H1 (cell line): Measurements from ENCODE around the gene PHLDA3. TPM values are rescaled to one million over a fixed set of nuclear protein-coding genes. Genes with fewer than 3 reads are reported as not detected.

Experiments used
- CTCF ChIA-PET: fragments of 300-600 bp; sonication (Branson Sonifier 250); formaldehyde crosslinking; loops from one replicate; lab custom pipeline; 2021; ENCODE audit not compliant: partially characterized antibody; lab: Charles Lee
- POLR2A ChIA-PET: fragments of 300-600 bp; sonication (Branson Sonifier 250); formaldehyde crosslinking; loops from one replicate; lab custom pipeline; 2021; ENCODE audit warnings: inconsistent platforms; ENCODE audit not compliant: partially characterized antibody; lab: Charles Lee
- DNase-seq, 2 experiments: peaks; one replicate each; pipeline versions ENCODE4 v3.0.0 to v3.0.0-alpha.2; 2010 to 2022; ENCODE audit warnings: low spot score in 2 of 2, low read depth in 1 of 2, mixed read lengths in 1 of 2
- FAIRE-seq: peaks from 2 replicates; lab custom pipeline; 2011; peaks lifted over from hg19 to GRCh38; lab: Jason Lieb, UNC
- H2AFZ ChIP-seq: 2 replicates; pipeline ENCODE4 v1.8.1; 2012; ENCODE audit warnings: low read length, inconsistent platforms
- H2AK5ac ChIP-seq: 2 replicates; pipeline ENCODE4 v1.6.1; 2013; ENCODE audit warnings: low read depth, low read length
- H2BK120ac ChIP-seq: replicated peaks from 2 replicates; pipeline ENCODE3; 2013; ENCODE audit warnings: low read depth, low read length, inconsistent platforms
- H2BK12ac ChIP-seq: 2 replicates; pipeline ENCODE4 v1.6.1; 2013; ENCODE audit warnings: low read depth, low read length
- H2BK15ac ChIP-seq: 2 replicates; pipeline ENCODE4 v1.6.1; 2013; ENCODE audit warnings: low read length
- H2BK20ac ChIP-seq: 2 replicates; pipeline ENCODE4 v1.6.1; 2013; ENCODE audit warnings: low read length
- H2BK5ac ChIP-seq: 2 replicates; pipeline ENCODE4 v1.6.1; 2013; ENCODE audit warnings: low read depth, low read length
- H3K14ac ChIP-seq: 2 replicates; pipeline ENCODE4 v1.6.1; 2013; ENCODE audit warnings: inconsistent platforms; ENCODE audit not compliant: insufficient read length
- H3K18ac ChIP-seq: 2 replicates; pipeline ENCODE4 v1.6.1; 2013; ENCODE audit warnings: low read length; ENCODE audit errors: extremely low read depth
- H3K23ac ChIP-seq: 2 replicates; pipeline ENCODE4 v1.6.1; 2013; ENCODE audit warnings: inconsistent platforms; ENCODE audit not compliant: insufficient read length
- H3K23me2 ChIP-seq: 2 replicates; pipeline ENCODE4 v1.6.1; 2013; ENCODE audit warnings: low read depth, low read length
- H3K27ac ChIP-seq: 2 replicates; pipeline ENCODE4 v1.6.1; 2011; ENCODE audit warnings: low read depth, low read length, inconsistent platforms
- H3K27me3 ChIP-seq, 4 experiments: replicated peaks in 1 of 4; 1 replicate in 1 of 4; 2 replicates in 3 of 4; pipeline versions ENCODE4 v1.6.1 to v1.8.1; 2011 to 2013; ENCODE audit warnings: low read length in 3 of 4, mild to moderate bottlenecking in 3 of 4, inconsistent platforms in 2 of 4, mixed read lengths in 2 of 4, moderate library complexity in 1 of 4; ENCODE audit not compliant: control insufficient read depth in 3 of 4, insufficient read depth in 3 of 4; ENCODE audit errors: extremely low read depth in 1 of 4
- H3K36me3 ChIP-seq, 4 experiments: 2 replicates each; pipeline versions ENCODE4 v1.6.1 to v1.8.1; 2011 to 2013; ENCODE audit warnings: mild to moderate bottlenecking in 4 of 4, low read length in 3 of 4, moderate library complexity in 2 of 4, control low read depth in 1 of 4, inconsistent platforms in 1 of 4; ENCODE audit not compliant: insufficient read depth in 4 of 4, control insufficient read depth in 2 of 4
- H3K4ac ChIP-seq: replicated peaks from 2 replicates; pipeline ENCODE3; 2013; ENCODE audit warnings: low read length, low read depth, mixed read lengths, inconsistent platforms; ENCODE audit not compliant: insufficient read length
- H3K4me1 ChIP-seq, 4 experiments: replicated peaks in 1 of 4; 1 replicate in 1 of 4; 2 replicates in 3 of 4; pipeline versions ENCODE4 v1.6.1 to v1.8.1; 2011 to 2013; ENCODE audit warnings: low read length in 3 of 4, inconsistent platforms in 2 of 4, mixed read lengths in 1 of 4; ENCODE audit not compliant: insufficient read depth in 4 of 4, control insufficient read depth in 3 of 4
- H3K4me2 ChIP-seq, 2 experiments: 2 replicates each; pipeline versions ENCODE4 v1.6.1 to v1.8.1; 2011 to 2013; ENCODE audit warnings: low read depth in 2 of 2, low read length in 2 of 2, control low read depth in 1 of 2, inconsistent platforms in 1 of 2, mild to moderate bottlenecking in 1 of 2; ENCODE audit not compliant: insufficient read depth in 1 of 2
- H3K4me3 ChIP-seq, 4 experiments: fragments of 200-600, 300-600 bp in 1 of 4; sonication (generic), shearing (Covaris generic), sonication (Bioruptor Twin) in 1 of 4; 2 replicates each; pipeline versions ENCODE4 v1.5.1 to v1.8.1; 2011 to 2016; ENCODE audit warnings: low read length in 4 of 4, low read depth in 3 of 4, control low read depth in 2 of 4, inconsistent platforms in 2 of 4, mild to moderate bottlenecking in 2 of 4, mixed read lengths in 1 of 4, moderate library complexity in 1 of 4; ENCODE audit not compliant: insufficient read depth in 2 of 4; ENCODE audit errors: extremely low read depth in 1 of 4
- H3K56ac ChIP-seq: replicated peaks from 2 replicates; pipeline ENCODE3; 2013; ENCODE audit warnings: low read depth, mild to moderate bottlenecking, mixed read lengths, low read length, inconsistent platforms; ENCODE audit not compliant: insufficient read length
- H3K79me1 ChIP-seq: 2 replicates; pipeline ENCODE4 v1.6.1; 2013; ENCODE audit warnings: low read depth, low read length, control low read depth
- H3K79me2 ChIP-seq, 2 experiments: 2 replicates each; pipeline versions ENCODE4 v1.6.1 to v1.8.1; 2012 to 2013; ENCODE audit warnings: low read length in 2 of 2, mild to moderate bottlenecking in 2 of 2, inconsistent platforms in 1 of 2; ENCODE audit not compliant: insufficient read depth in 2 of 2, control insufficient read depth in 1 of 2
- H3K9ac ChIP-seq, 4 experiments: replicated peaks in 1 of 4; 1 replicate in 1 of 4; 2 replicates in 3 of 4; pipeline versions ENCODE4 v1.6.1 to v1.8.1; 2011 to 2013; ENCODE audit warnings: low read depth in 3 of 4, low read length in 3 of 4, control low read depth in 2 of 4, mild to moderate bottlenecking in 2 of 4, moderate library complexity in 2 of 4, inconsistent platforms in 1 of 4; ENCODE audit errors: extremely low read depth in 1 of 4
- H3K9me3 ChIP-seq, 2 experiments: 2 replicates each; pipeline versions ENCODE4 v1.6.1 to v1.8.1; 2012 to 2013; ENCODE audit warnings: mild to moderate bottlenecking in 2 of 2, moderate library complexity in 2 of 2, control low read depth in 1 of 2, inconsistent platforms in 1 of 2, low read depth in 1 of 2, low read length in 1 of 2, mixed read lengths in 1 of 2; ENCODE audit not compliant: insufficient read depth in 2 of 2
- H4K20me1 ChIP-seq, 2 experiments: replicated peaks in 1 of 2; 2 replicates each; pipeline versions ENCODE3 to v1.8.1; 2011 to 2013; ENCODE audit warnings: inconsistent platforms in 2 of 2, low read length in 2 of 2, mild to moderate bottlenecking in 1 of 2; ENCODE audit not compliant: insufficient read depth in 2 of 2, control insufficient read depth in 1 of 2
- H4K5ac ChIP-seq: 2 replicates; pipeline ENCODE4 v1.6.1; 2013; ENCODE audit warnings: low read length, low read depth, mixed read lengths, inconsistent platforms; ENCODE audit not compliant: insufficient read length
- H4K8ac ChIP-seq: 2 replicates; pipeline ENCODE4 v1.8.0; 2013; ENCODE audit warnings: mild to moderate bottlenecking, moderate library complexity, low read length, inconsistent platforms; ENCODE audit not compliant: insufficient read depth; ENCODE audit errors: extremely low read depth
- H4K91ac ChIP-seq: replicated peaks from 2 replicates; pipeline ENCODE3; 2013; ENCODE audit warnings: low read length, mixed read lengths, inconsistent platforms; ENCODE audit not compliant: insufficient read length
- ASH2L ChIP-seq: fragments of 200-600, 300-600 bp; sonication (generic); IDR thresholded peaks from one replicate; pipeline ENCODE4 v1.7.1; 2017; ENCODE audit warnings: low read length
- CHD1 ChIP-seq: IDR thresholded peaks from 2 replicates; pipeline ENCODE4 v1.6.1; 2012; ENCODE audit warnings: low read depth, low read length, improper control_type of control experiment
- CTBP2 ChIP-seq: IDR thresholded peaks from 2 replicates; pipeline ENCODE4 v1.7.0; 2011; ENCODE audit warnings: borderline replicate concordance, mild to moderate bottlenecking, moderate library complexity, mixed read lengths, low read length; ENCODE audit not compliant: insufficient read depth, insufficient read length
- EGR1 ChIP-seq: IDR thresholded peaks from 2 replicates; pipeline ENCODE4 v1.6.1; 2011; ENCODE audit warnings: low read depth, low read length, borderline replicate concordance
- HDAC6 ChIP-seq: IDR thresholded peaks from one replicate; pipeline ENCODE4 v1.7.1; 2012; ENCODE audit warnings: low read depth, mild to moderate bottlenecking, inconsistent platforms, low read length, moderate library complexity
- JUND ChIP-seq: IDR thresholded peaks from 2 replicates; pipeline ENCODE4 v1.6.1; 2011; ENCODE audit warnings: mild to moderate bottlenecking, improper control_type of control experiment, low read length
- KDM1A ChIP-seq: fragments of 200-600, 300-600 bp; sonication (generic); IDR thresholded peaks from 2 replicates; pipeline ENCODE4 v1.7.1; 2016; ENCODE audit warnings: mild to moderate bottlenecking, low read length, borderline replicate concordance
- NRF1 ChIP-seq: IDR thresholded peaks from 2 replicates; pipeline ENCODE4 v1.6.1; 2011; ENCODE audit warnings: mild to moderate bottlenecking, low read depth, low read length, improper control_type of control experiment
- RNF2 ChIP-seq: fragments of 200-900, 300-1000 bp; sonication (generic); IDR thresholded peaks from 2 replicates; pipeline ENCODE4 v1.7.1; 2016; ENCODE audit warnings: borderline replicate concordance, low read depth, mild to moderate bottlenecking, antibody characterized with exemption, low read length; ENCODE audit not compliant: poor library complexity, severe bottlenecking; ENCODE audit errors: missing control alignments
- SIRT6 ChIP-seq: IDR thresholded peaks from one replicate; pipeline ENCODE4 v1.7.1; 2012; ENCODE audit warnings: low read length, inconsistent platforms
- SRF ChIP-seq: IDR thresholded peaks from 2 replicates; pipeline ENCODE4 v1.6.1; 2011; ENCODE audit warnings: mild to moderate bottlenecking, low read depth, low read length, moderate library complexity
- TBP ChIP-seq: IDR thresholded peaks from 2 replicates; pipeline ENCODE4 v1.6.1; 2011; ENCODE audit warnings: low read depth, low read length, improper control_type of control experiment
- TCF12 ChIP-seq: IDR thresholded peaks from 2 replicates; pipeline ENCODE4 v1.6.1; 2011; ENCODE audit warnings: low read depth, mild to moderate bottlenecking, low read length
- WGBS, 2 experiments: shearing (Covaris generic) in 1 of 2; methylation state at CpG; one replicate each; pipeline versions ENCODE4 v1.1.6 to v1.1.7; 2013 to 2015; ENCODE audit warnings: low lambda C conversion rate in 2 of 2, mixed read lengths in 2 of 2, inconsistent platforms in 1 of 2, low coverage in 1 of 2, missing lambda C conversion rate in 1 of 2; ENCODE audit not compliant: insufficient replicate concordance in 2 of 2, insufficient coverage in 1 of 2, insufficient read length in 1 of 2; ENCODE audit errors: extremely low coverage in 1 of 2, missing lambda C conversion rate in 1 of 2; 5-methylcytosine and 5-hydroxymethylcytosine counted together
- polyA plus RNA-seq, 7 experiments: library from polyadenylated mRNA; depleted of rRNA in 3 of 7; stranded (reverse) in 5 of 7; unstranded in 2 of 7; fragments of >200 nt in 5 of 7; fragments of 200-250 nt in 2 of 7; gene quantifications; 1 replicate in 5 of 7; 2 replicates in 1 of 7; 4 replicates in 1 of 7; pipeline versions ENCODE4 v1.2.1 to v1.2.3, GENCODE V29; 2011 to 2013; ENCODE audit warnings: missing spikeins in 2 of 7, mixed read lengths in 2 of 7
- total RNA-seq: library from RNA; stranded (reverse); fragmentation: NEBNext Ultra II Directional; extraction: Animal tissue kit (Norgen Biotek cat#: 25700); gene quantifications from 2 replicates; pipeline ENCODE4 v1.2.1, GENCODE V29; 2021
- TF ChIP-seq, protein P1 (sequence below): IDR thresholded peaks from 2 replicates; pipeline ENCODE4 v1.6.1; 2011; ENCODE audit warnings: low read depth, mild to moderate bottlenecking, low read length; ENCODE audit not compliant: insufficient read depth

The PHLDA3 gene
- total and polyA plus RNA-seq, 2 of the 8 experiments (the other 6 are each of a cell fraction or from before 2014, with no cell fraction given): 25.5 to 27.5 TPM

DNA sequence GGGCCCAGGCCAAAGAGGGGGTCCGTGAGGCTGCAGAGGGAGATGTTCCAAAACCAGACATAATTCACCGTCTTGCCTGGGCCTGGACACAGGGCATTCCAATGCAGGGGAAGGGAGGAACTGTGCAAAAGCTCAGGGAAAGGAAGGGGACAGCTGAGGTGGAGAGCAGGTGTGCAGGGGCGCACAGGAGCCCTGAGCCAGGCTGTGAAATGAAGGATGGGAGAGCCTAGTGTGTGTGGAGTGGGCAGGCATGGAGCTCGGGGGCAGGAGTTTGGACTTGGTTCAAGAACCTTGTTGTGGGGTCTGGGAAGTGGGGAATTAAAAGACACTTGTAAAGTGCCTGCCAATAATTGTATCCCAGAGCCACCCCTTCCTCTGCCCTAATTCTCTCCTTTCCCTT lies 49.7 kb downstream of the PHLDA3 start:
- H2BK15ac ChIP-seq: no peak overlapping the region
- no peak overlapping the region for H4K91ac ChIP-seq
- peaks cover 15 to 18% of the 10 kb centered on the region in 2 experiments; a peak in 3 of 4 replicates for H3K9me3 ChIP-seq
- H4K20me1 ChIP-seq: no peaks in the 10 kb centered on the region
- FAIRE-seq (no peak), DNase-seq (no peak)
- no peaks in the 10 kb centered on the region; the same call in 1 of the 2 replicates for H3K23me2 ChIP-seq
- no peak overlapping the region for H3K4ac ChIP-seq
- no peak overlapping the region for H3K9ac ChIP-seq
- H3K14ac ChIP-seq: no peak overlapping the region
- H3K27ac ChIP-seq: no peak overlapping the region
- no peak overlapping the region for H4K5ac ChIP-seq
- WGBS, 2 experiments: 84% methylated on average over 4 of the region's 4 CpGs; no CpG with 5 or more reads in 1 of the 2 experiments
- no peak overlapping the region for H3K4me2 ChIP-seq
- no peaks in the 10 kb centered on the region for H3K36me3 ChIP-seq
- peaks cover 0 to 10% (median 0%) of the 10 kb centered on the region in 4 experiments; a peak in 1 of 7 replicates for H3K4me1 ChIP-seq
- H3K79me1 ChIP-seq: no peaks in the 10 kb centered on the region
- no peak overlapping the region for H2BK20ac ChIP-seq
- H3K56ac ChIP-seq: no peak overlapping the region
- H2AK5ac ChIP-seq: no peak overlapping the region
- H3K79me2 ChIP-seq: no peaks in the 10 kb centered on the region
- H3K18ac ChIP-seq: no peak overlapping the region
- H4K8ac ChIP-seq: no peak overlapping the region
- no peak overlapping the region for H2AFZ ChIP-seq
- H2BK12ac ChIP-seq: no peak overlapping the region; the same call in 1 of the 2 replicates
- ChIA-PET CTCF (interaction anchor here (0.8 to 7.0 kb wide), 5 partner anchors 11 to 165 kb away, joined by 3 to 60 read pairs (median 7); no protein-coding TSS in a partner anchor), POLR2A (no interaction called here)
- no peak overlapping the region for H3K4me3 ChIP-seq
- H2BK5ac ChIP-seq: no peak overlapping the region
- 0 out of 7 replicates have a peak, but pooled peaks cover 0 to 2% (median 0%) of the 10 kb centered on the region in 4 experiments for H3K27me3 ChIP-seq
- H3K23ac ChIP-seq: no peak overlapping the region
- H2BK120ac ChIP-seq: no peak overlapping the region
- TF ChIP-seq TCF12: no peak
- TF ChIP-seq SRF: no peak
- no peak for TF ChIP-seq EGR1
- TF ChIP-seq JUND: no peak
- no peak for TF ChIP-seq RNF2
- TF ChIP-seq ASH2L: no peak
- no peak for TF ChIP-seq KDM1A
- no peak for TF ChIP-seq CTBP2
- TF ChIP-seq HDAC6: no peak
- TF ChIP-seq SIRT6: no peak
- TF ChIP-seq, protein P1, sequence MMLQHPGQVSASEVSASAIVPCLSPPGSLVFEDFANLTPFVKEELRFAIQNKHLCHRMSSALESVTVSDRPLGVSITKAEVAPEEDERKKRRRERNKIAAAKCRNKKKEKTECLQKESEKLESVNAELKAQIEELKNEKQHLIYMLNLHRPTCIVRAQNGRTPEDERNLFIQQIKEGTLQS: no peak
- TF ChIP-seq NRF1: no peak
- TF ChIP-seq TBP: no peak
- TF ChIP-seq CHD1: no peak
